NCI-H446 treated with DMSO at 0.1 percent for 48 hours (cell line): ENCODE measurements around the gene LDB2.

ENCODE experiments used
- DNase-seq: peaks from one replicate; lab custom pipeline; 2025; lab: John Stamatoyannopoulos, UW

The LDB2 gene

GRCh38 chr4:16721613-16722291 is 176.7 kb downstream of the LDB2 start:
- DNase-seq, result no peak

GRCh38 chr4:16720761-16721160 is 177.7 kb downstream of the LDB2 start:
- DNase-seq, result no peak

- DNase-seq, result no peak
Observed at GRCh38 chr4:16717266-16717970, 181.0 kb downstream of the LDB2 start.

GRCh38 chr4:16715482-16715881 is 183.0 kb downstream of the LDB2 start:
- DNase-seq, result no peak

GRCh38 chr4:16714191-16714590 is 184.3 kb downstream of the LDB2 start:
- DNase-seq, result no peak

GRCh38 chr4:16713696-16714095 is 184.7 kb downstream of the LDB2 start:
- no peak for DNase-seq

GRCh38 chr4:16713271-16713670 is 185.2 kb downstream of the LDB2 start:
- no peak for DNase-seq

- no peak for DNase-seq
Observed at GRCh38 chr4:16710198-16710597, 188.2 kb downstream of the LDB2 start.

GRCh38 chr4:16707874-16708273 is 190.6 kb downstream of the LDB2 start:
- DNase-seq, result no peak

GRCh38 chr4:16706251-16706650 is 192.2 kb downstream of the LDB2 start:
- no peak for DNase-seq

GRCh38 chr4:16705341-16705740 is 193.1 kb downstream of the LDB2 start:
- DNase-seq, result no peak

GRCh38 chr4:16704489-16704888 is 194.0 kb downstream of the LDB2 start:
- no peak for DNase-seq

GRCh38 chr4:16695896-16696295 is 202.5 kb downstream of the LDB2 start:
- DNase-seq, result no peak

- DNase-seq, result no peak
Observed at GRCh38 chr4:16694884-16695276, 203.6 kb downstream of the LDB2 start.

- no peak for DNase-seq
Observed at GRCh38 chr4:16694173-16694883, 204.1 kb downstream of the LDB2 start.

- no peak for DNase-seq
Observed at GRCh38 chr4:16693641-16694040, 204.8 kb downstream of the LDB2 start.

GRCh38 chr4:16692961-16693506 is 205.4 kb downstream of the LDB2 start:
- no peak for DNase-seq

GRCh38 chr4:16692524-16692923 is 205.9 kb downstream of the LDB2 start:
- no peak for DNase-seq

GRCh38 chr4:16692046-16692445 is 206.4 kb downstream of the LDB2 start:
- DNase-seq, result no peak

GRCh38 chr4:16691450-16691849 is 207.0 kb downstream of the LDB2 start:
- no peak for DNase-seq

- DNase-seq, result no peak
Observed at GRCh38 chr4:16687845-16688244, 210.6 kb downstream of the LDB2 start.

GRCh38 chr4:16687011-16687410 is 211.4 kb downstream of the LDB2 start:
- DNase-seq, result no peak

GRCh38 chr4:16686195-16686594 is 212.2 kb downstream of the LDB2 start:
- DNase-seq, result no peak
